ENCODE measurements around the gene PDCD7.
"Not testable (repeated sequence)": the region's sequence is repeated elsewhere in the genome, so short reads cannot be mapped to it uniquely, and the experiment has no call there.

PDCD7 gene

GRCh38 chr15:65091946-65092770 lies 41.5 kb downstream of the PDCD7 start:
- DNase-seq (ENCODE audit: low spot score) = no peak

DNA sequence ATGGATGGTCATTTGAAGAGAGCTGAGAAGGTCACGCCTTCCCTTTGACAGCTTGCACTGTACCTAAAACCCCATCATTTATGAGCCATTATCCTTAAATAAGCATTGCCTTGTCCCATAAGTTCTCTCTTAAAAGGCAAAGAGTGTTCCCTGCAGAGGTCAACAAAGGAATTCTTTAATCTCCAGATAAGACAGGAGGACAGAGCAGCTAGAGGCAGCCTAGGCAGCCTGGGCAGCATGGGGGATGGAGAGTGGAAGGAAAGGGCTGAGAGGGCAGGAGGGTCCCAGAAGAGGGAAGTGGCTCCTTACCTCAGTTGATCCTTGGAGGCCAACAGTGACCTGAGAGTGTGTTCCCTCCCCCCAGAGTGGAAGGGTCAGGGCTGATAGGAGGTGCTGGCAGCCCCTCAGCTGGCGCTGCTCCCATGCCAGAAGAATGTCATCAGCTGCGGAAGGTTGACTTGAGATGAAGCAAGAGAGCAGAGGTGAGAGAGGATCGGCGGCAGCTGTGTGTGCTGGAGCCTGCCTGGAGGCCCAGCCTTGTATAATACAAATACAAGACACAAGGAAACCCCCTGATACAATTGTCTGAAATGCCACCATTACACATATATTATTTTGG lies 44.3 kb downstream of the PDCD7 start:
- no peak for DNase-seq (ENCODE audit: low spot score)

- DNase-seq (ENCODE audit: low spot score) = no peak
These were observed 45.0 kb downstream of the PDCD7 start for GRCh38 chr15:65088643-65089021.

DNA sequence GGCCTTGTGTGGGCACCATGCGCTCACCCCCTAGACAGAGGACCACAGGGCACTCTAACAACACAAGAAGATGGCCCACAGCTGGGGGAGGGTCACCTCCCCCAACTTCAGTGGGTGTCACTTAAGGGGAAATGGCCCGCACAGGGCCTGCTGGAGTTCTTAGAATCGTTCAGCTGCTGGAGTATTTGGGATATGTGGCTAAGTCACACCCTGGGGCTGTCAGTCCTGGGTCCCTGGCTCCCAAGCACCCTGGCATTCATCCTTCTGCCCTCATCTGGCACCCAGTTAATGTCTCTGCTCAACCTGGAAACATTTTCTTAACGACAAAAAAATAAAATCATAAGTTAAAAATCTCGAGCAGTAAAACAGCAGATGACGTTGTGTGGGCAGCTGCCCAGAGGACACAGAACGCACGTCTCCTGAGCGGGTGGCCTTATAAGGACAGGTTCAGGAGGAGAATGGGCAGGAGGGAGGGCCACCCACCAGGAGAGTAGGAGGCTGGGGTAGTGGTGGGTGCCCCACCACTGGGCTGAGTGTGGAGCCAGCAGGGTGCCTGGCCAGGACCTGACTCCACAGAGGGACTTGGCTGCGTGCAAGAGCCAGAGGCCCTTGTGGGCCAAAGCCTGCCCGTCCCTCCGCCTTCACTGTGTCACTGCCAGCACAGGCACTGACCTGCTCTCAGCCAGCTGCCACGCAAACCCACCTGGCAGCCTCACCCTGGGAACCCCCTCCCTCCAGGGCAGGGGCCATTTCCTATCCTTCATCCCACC lies 45.5 kb downstream of the PDCD7 start:
- DNase-seq (ENCODE audit: low spot score) = no peak

DNA sequence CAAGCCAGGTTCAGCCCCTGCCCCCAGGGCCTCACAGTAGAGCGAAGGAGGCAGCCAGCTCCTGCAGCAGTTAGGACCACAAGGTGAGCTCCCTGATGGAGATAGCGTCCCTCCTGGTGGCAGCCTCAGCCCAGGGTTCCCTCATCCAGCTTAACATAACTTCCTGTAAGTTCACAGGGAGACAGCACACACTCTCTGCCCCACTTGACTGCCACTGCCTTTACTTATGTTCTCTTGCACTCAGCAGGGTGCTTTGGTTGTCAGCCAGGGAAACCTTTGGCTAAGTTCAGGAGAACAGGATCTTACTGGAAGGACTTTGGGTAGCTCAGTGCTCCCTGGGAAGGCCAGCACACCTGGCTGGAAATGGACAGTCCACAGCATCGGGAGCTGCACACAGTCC lies 46.2 kb downstream of the PDCD7 start:
- DNase-seq (ENCODE audit: low spot score) = no peak

GRCh38 chr15:65086680-65087111 lies 46.9 kb downstream of the PDCD7 start:
- DNase-seq (ENCODE audit: low spot score) = no peak

DNA sequence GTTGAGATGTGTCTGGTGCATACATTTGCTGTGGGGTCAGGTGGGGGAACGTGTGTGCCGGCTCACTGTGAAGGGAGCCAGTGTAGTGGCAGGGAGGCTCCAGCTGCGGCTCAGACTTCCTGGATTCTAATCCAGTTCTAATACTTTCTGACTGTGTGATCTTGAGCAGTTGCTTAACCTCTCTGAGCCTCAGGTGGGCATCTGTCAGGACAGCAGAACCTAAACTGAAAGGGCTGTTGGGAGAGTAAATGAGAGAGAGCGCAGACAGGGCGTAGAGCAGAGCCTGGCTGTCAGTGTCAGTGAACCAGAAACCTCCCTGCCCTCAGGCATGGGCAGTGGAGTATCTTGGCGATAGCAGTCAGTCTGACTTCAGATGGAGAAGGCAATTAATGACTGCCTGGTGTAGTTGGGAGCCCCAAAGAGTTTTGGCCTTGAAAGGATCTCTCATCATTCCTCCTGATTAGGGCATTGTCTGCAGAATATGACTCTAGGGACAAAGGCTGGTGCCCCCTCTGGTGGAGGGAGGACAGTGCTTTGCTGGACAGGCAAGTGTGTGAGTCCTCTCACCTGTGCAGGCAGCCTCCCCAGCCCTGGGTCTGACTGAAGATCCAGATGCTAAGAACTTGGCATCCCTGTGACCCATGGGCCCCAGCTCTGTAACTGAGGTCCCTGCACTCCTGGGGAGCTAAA lies 47.5 kb downstream of the PDCD7 start:
- DNase-seq (ENCODE audit: low spot score) = no peak

DNA sequence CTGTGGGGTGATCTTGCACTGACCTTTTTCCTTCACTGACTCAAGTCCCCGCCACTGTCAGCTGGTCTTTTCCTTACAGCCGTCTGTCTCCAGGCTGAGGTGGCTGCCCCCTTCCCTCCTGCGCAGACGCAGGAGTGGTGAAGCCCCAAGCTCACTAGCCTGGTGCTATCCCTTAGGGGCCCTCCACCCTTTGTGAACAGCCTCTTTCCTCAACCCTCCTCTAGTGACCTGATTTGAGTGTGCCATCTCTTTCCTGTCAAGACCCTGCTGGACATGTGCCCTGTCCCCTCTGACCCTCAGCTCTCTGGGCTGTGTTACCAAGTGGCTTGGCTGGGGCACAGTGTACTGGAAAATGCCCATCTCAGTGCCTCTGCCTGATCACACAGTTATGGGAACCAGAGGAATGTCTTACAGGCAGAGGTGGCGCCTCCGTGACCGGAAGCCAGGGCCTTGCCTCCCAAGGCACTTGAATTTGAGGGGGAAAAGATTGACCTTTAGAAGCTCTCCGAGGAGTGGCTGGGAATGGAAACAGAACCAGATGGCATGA lies 48.3 kb downstream of the PDCD7 start:
- no peak for DNase-seq (ENCODE audit: low spot score)

DNA sequence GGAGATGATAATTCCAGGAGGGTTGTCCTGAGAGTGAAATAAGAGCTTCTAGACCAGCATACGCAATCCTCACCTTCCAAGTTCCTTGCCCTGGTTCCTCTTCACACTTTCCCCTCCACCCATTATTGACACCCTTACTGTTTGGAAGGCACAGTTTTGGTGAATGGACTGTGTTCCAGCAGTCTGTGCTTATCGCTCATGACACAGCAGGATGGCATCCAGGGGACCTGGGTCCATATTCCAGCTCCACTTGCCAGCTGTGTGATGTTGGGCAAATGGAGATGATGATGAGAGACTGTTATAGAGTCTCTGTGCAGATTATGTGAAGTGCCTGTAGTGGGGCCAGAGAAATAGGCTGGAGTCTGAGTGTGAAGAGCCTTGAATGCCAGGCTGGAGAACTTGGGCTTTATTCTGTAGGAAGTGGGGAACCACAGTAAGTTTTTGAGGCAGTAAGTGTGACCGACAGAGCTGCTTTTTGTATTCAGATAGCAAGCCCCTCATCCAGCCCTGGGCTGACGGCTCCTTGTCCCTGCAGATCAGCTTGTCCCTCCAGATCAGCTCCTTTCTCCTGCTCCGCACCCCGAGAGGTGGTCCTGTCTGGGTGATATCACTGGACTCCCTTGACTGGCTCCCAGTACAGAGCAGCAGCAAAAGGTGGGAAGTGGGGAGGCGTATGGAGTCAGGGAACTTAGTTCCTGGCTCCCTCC lies 49.0 kb downstream of the PDCD7 start:
- DNase-seq (ENCODE audit: low spot score) = no peak

GRCh38 chr15:65083262-65083701 lies 50.3 kb downstream of the PDCD7 start:
- DNase-seq (ENCODE audit: low spot score) = no peak

- DNase-seq (ENCODE audit: low spot score) = peak; percentile 14
These were observed 51.2 kb downstream of the PDCD7 start for GRCh38 chr15:65082303-65082953.

GRCh38 chr15:65081758-65082157 lies 51.9 kb downstream of the PDCD7 start:
- DNase-seq (ENCODE audit: low spot score) = no peak

- no peak for DNase-seq (ENCODE audit: low spot score)
These were observed 52.3 kb downstream of the PDCD7 start for GRCh38 chr15:65081270-65081669.

DNA sequence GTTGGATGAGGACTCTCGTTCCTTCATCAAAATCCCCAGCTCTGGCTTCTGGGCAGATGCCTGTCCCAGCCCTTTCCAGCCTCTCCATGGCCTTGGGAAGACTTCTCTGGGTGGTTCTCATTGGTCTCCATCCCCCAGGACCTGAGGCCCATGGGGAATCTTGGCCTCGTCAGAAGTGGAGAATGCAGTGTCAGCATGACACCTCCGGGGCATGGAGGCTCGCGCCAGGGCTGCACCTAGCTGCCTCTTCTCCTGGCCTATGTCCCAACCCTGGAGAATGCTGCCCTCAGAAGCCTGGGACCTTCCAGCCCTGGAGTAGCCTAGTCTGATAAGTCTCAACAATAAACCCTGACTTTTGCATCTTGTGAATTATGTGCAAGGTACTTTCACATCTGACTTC lies 54.0 kb downstream of the PDCD7 start:
- DNase-seq (ENCODE audit: low spot score) = no peak

GRCh38 chr15:65077981-65078352 lies 55.6 kb downstream of the PDCD7 start:
- DNase-seq (ENCODE audit: low spot score) = peak; percentile 23

GRCh38 chr15:65077291-65077980 lies 56.2 kb downstream of the PDCD7 start:
- no peak for DNase-seq (ENCODE audit: low spot score)

DNA sequence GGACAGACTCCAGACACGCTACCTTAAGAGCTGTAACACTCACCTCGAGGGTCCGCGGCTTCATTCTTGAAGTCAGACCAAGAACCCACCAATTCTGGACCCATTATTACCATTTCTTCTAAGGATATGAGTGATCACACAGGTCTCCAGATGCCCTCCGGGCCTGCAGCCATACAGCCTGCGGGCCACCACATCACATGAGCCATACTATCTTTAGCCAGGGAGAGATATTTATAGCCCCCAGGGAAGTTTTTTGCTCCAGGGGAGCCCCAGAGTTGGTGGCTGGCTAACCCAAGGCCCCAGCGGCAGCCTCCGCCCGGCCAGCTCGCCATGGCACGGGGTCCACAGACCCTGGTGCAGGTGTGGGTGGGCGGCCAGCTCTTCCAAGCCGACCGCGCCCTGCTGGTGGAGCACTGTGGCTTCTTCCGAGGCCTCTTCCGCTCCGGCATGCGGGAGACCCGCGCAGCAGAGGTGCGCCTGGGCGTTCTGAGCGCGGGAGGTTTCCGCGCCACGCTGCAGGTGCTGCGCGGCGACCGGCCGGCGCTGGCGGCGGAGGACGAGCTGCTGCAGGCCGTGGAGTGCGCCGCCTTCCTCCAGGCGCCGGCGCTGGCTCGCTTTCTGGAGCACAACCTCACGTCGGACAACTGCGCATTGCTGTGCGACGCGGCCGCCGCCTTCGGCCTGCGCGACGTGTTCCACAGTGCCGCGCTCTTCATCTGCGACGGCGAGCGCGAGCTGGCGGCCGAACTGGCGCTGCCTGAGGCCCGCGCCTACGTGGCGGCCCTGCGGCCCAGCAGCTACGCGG lies 56.9 kb downstream of the PDCD7 start, which contains the start of gene KBTBD13:
Gene KBTBD13 (plus strand): TSS at position 261 of the 805 bp plus-strand sequence. CDS start 70 bp downstream, at position 331.
- DNase-seq (ENCODE audit: low spot score) = no peak

- not testable (repeated sequence) for DNase-seq (ENCODE audit: low spot score)
These were observed 57.8 kb downstream of the PDCD7 start for GRCh38 chr15:65075607-65076395.

Measured in CD4-positive, alpha-beta T cell treated with Interleukin-6 at 100 ng/mL for 8 hours (primary cell).